GM12865 (cell line): ENCODE measurements around the gene OR2A25.

Experiments used
- DNase-seq: peaks from one replicate; pipeline ENCODE4 v3.0.0; 2010; ENCODE audit warnings: low read depth
- H3K4me3 ChIP-seq: 2 replicates; pipeline ENCODE4 v1.5.1; 2011; ENCODE audit warnings: mild to moderate bottlenecking, low read depth, low read length, control low read depth
- TF ChIP-seq, protein P1 (sequence below): IDR thresholded peaks from 2 replicates; pipeline ENCODE4 v1.5.1; 2011; ENCODE audit warnings: low read length, control low read depth, low read depth, inconsistent platforms; ENCODE audit not compliant: insufficient read depth; ENCODE audit errors: missing control alignments

OR2A25 gene, protein sequence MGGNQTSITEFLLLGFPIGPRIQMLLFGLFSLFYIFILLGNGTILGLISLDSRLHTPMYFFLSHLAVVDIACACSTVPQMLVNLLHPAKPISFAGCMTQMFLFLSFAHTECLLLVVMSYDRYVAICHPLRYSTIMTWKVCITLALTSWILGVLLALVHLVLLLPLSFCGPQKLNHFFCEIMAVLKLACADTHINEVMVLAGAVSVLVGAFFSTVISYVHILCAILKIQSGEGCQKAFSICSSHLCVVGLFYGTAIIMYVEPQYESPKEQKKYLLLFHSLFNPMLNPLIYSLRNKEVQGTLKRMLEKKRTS

DNA sequence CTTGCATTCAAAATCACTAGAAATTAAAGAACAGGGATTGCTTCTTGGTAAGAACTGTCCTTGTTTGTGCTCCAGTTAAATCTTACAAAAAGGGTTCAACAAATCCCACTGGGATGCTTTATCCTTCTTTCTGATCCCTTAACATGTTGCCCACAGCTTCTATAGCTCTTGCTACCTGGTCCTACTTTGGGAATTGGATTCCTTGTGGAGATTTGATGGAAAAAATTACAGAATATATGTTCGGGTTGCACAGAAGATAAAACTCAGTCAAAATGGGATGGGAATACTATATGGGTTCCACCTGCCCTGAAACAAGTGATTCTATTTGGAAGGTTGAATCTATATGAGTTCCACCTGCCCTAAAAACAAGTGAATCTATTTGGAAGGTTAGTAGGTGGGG, at the start of gene OR2A25:
Gene OR2A25 (plus strand): TSS at position 301 of the 400 bp plus-strand sequence. CDS start 4,409 bp downstream, outside the sequence.
- H3K4me3 ChIP-seq: no peak within 1 kb of the TSS
- no peak for DNase-seq
- TF ChIP-seq, protein P1, sequence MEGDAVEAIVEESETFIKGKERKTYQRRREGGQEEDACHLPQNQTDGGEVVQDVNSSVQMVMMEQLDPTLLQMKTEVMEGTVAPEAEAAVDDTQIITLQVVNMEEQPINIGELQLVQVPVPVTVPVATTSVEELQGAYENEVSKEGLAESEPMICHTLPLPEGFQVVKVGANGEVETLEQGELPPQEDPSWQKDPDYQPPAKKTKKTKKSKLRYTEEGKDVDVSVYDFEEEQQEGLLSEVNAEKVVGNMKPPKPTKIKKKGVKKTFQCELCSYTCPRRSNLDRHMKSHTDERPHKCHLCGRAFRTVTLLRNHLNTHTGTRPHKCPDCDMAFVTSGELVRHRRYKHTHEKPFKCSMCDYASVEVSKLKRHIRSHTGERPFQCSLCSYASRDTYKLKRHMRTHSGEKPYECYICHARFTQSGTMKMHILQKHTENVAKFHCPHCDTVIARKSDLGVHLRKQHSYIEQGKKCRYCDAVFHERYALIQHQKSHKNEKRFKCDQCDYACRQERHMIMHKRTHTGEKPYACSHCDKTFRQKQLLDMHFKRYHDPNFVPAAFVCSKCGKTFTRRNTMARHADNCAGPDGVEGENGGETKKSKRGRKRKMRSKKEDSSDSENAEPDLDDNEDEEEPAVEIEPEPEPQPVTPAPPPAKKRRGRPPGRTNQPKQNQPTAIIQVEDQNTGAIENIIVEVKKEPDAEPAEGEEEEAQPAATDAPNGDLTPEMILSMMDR: no peak

DNA sequence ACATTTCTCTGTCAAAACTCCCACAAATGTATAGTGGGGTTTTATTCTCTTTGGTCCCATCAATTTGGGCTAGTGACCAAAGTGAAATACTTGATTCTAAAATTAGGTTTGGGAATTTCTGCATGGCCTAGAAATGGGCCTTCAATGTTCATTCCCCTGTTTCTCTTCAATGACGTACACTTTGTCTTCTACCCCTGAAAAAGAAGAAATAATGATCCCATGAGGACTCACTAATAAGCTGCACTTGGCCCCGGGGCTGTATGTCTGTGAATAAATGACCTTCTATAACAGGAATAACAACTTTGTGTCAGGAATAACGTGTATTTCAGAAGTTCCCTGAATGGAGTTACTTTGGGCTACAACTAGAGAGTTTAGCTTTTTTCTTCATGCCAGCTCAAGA, 49.3 kb upstream of the OR2A25 start:
- TF ChIP-seq, protein P1: no peak
- H3K4me3 ChIP-seq: no peak overlapping the region
- DNase-seq: no peak

DNA sequence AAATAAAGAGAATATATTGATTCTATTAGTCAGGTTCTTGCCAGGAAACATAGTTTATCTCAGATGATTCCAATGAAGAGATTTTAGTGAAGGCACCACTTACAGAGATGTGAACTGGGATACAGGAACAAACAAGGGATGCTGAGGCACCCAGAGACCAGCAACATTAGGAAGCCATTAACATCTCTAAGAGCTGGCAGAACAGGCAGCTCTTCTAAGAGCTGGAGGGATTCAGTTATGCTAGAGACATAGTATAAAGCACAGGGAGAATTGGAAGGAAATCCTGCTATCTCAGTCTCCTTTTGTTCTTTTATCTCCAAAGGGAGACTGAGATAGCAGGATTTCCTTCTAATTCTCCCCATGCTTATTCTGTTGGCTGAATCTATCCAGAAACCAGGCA, 47.4 kb upstream of the OR2A25 start:
- no peak overlapping the region for H3K4me3 ChIP-seq
- TF ChIP-seq, protein P1: no peak
- no peak for DNase-seq

DNA sequence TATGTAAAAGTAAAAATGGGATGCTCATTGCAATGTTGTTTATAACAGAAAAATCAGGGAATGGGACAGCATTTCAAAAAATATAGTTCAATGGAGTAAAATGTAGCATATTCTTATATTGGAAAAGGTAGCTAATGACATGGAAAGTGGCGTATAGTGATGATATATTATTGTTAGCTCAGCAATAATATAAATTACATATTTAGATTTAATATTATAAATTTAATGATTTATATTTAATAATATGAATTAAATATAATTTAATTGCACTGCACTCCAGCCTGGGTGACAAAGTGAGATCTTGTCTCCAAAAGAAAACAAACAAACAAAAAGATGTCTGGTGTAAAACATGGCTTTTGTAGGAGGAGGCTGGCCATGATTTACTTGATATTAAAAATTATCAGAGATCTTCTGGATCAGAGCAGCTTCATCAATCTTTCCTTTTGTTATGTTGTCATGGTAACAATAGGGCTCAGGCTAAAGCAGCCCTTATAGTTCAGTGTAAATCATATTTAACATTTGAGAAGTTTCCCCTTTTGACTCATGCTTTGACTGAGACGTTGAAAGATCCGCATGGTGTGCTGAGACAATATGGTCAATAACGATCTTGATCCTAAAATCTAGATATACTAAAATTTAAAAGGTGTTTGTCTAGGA, 46.3 kb upstream of the OR2A25 start:
- DNase-seq: no peak
- no peak overlapping the region for H3K4me3 ChIP-seq
- TF ChIP-seq, protein P1: no peak

DNA sequence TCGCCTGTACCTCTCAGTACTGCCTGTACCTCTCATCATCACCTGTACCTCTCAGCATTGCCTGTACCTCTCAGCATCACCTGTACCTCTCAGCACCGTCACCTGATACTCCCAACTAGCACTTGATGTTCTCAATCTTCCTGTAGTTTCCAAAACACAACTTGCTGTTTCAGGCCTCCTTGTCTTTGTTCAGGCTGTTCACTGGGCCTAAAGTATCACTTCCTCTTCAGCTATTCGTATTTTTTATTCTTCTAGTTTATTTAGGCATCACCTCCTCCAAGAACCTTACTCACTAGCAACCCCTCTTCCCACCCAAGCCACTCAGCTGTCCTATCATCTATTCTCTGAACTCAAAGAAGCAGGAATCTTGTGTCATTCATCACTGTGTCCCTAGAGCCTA, 45.4 kb upstream of the OR2A25 start:
- no peak overlapping the region for H3K4me3 ChIP-seq
- DNase-seq: no peak
- TF ChIP-seq, protein P1: no peak

DNA sequence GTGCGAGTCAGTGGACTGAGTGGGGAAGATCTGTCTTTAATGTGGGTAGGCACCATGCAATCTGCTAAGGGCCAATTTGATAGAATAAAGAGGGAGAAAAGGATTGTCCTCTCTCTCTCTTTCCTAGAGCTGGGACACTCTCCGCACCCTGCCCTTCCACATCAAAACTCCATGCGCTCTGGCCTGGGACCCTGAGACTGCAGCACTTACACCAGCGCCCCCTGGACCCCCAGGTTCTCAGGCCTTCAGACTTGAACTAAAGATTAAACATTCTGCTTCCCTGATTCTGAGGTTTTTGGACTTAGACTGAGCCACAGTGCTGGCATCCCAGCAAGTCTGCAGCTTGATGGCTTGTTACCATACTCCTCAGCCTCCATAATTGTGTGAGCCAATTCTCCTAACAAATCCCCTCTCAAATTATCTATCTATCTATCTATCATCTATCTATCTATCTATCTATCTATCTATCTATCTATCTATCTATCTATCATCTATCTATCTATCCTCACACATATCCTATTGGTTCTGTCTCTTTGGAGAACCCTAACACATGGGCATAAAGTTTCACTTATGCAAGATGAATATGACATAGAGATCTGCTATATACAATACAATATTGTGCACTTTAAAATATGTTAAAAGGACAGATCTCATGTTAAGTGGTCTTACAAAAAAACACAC, 43.3 kb upstream of the OR2A25 start:
- H3K4me3 ChIP-seq: no peak overlapping the region
- TF ChIP-seq, protein P1: no peak
- DNase-seq: no peak
